Prostate gland (tissue), 2 donors: ENCODE data around the gene CEP41. TPM values are rescaled to one million over a fixed set of nuclear protein-coding genes. Genes with fewer than 3 reads are reported as not detected.

Experiments
- DNase-seq: peaks from one replicate; pipeline ENCODE4 v3.0.0-alpha.2; 2019; ENCODE audit warnings: low spot score
- H3K27ac ChIP-seq, 2 donors: fragments of 200-600 bp; sonication (generic); 2 replicates each; pipeline ENCODE4 v1.5.1; 2017 to 2019
- H3K27me3 ChIP-seq: fragments of 200-600 bp; sonication (generic); replicated peaks from 2 replicates; pipeline ENCODE4 v1.5.1; 2019; ENCODE audit not compliant: insufficient read depth
- H3K36me3 ChIP-seq, 2 donors: fragments of 200-600 bp; sonication (generic); 1 replicate in 1 of 2; 2 replicates in 1 of 2; pipeline versions ENCODE4 v1.5.1 to v1.8.1; 2017 to 2019
- H3K4me1 ChIP-seq: fragments of 200-600 bp; sonication (generic); replicated peaks from 2 replicates; pipeline ENCODE4 v1.5.1; 2019
- H3K4me3 ChIP-seq, 2 donors: fragments of 200-600 bp; sonication (generic); 2 replicates each; pipeline ENCODE4 v1.5.1; 2017 to 2019
- H3K9me3 ChIP-seq: fragments of 200-600 bp; sonication (generic); 2 replicates; pipeline ENCODE4 v1.5.1; 2017
- POLR2A ChIP-seq: fragments of 450-650 bp; IDR thresholded peaks from one replicate; pipeline ENCODE4 v1.6.1; 2016; ENCODE audit warnings: antibody characterized with exemption, mild to moderate bottlenecking
- POLR2AphosphoS5 ChIP-seq: sonication (generic); formaldehyde crosslinking; IDR thresholded peaks from one replicate; pipeline ENCODE4 v1.6.1; 2017; ENCODE audit warnings: antibody characterized with exemption
- WGBS: methylation state at CpG from one replicate; pipeline ENCODE4 v1.1.5; 2018; 5-methylcytosine and 5-hydroxymethylcytosine counted together
- intact Hi-C: fragments of 100-400 bp; cut with DNase I; formaldehyde crosslinking; loops from one replicate; pipeline ENCODE4 v1.14.2; 2022
- total RNA-seq, 2 donors: library from RNA; depleted of rRNA; stranded (reverse); fragments of >200 nt; gene quantifications; one replicate each; pipeline ENCODE4 v1.1.0, GENCODE V29; 2016
- TF ChIP-seq, protein P1 (sequence below), 4 experiments: fragments of 200-600 bp in 2 of 4; fragments of 450-650 bp in 2 of 4; sonication (generic) in 2 of 4; IDR thresholded peaks; 1 replicate in 3 of 4; 2 replicates in 1 of 4; pipeline ENCODE4 v1.5.1; 2016 to 2019; ENCODE audit warnings: antibody characterized with exemption in 4 of 4, mild to moderate bottlenecking in 2 of 4, moderate library complexity in 2 of 4

CEP41 gene
- total RNA-seq, 2 donors from 2014 or later, result 6.6 to 16.2 TPM

DNA sequence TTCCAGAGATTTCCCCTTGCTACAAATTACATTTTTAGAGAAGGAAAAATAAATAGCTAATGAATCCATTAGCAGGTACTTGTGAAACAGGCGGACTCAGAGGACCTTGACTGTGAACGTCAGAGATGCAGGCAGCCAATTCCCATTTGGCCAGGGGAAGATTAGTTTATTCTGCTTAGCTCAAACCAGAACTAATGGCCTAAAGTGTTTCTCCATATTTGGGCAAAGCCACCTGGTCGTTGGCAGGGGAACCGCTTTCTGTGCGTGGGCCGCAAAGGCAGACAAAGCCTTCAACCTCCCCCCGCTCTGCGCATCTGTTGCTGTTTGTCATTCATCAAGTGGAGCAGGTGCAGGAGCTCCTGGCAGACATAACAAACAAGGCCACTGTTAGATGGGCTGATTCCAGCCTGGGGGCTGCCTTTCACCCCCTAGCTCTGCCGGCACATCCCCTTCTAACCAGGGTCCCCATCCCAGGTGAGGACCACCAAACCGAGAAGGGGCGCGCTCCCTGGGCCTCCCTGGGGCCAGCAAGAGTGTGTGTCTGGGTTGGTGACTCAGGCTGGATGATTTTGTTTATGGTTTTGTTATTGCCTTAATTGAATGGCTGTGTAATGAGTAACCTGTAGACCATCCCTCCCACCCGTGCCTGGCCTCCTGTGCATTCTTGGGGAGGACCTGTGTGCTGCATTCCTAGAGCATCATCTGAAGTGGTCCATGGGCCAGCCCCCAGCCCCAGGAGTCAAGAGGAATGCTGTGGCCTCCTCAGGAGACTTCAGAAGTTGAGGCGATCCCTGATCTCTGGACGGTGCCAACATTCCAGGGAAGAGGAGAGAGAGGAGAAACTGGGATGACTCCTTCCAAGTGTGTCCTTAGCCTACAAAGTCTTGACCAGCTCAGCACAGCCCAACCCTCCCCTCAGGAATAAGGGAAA, 75.0 kb downstream of the CEP41 start:
- H3K36me3 ChIP-seq, result no peaks in the 10 kb centered on the region
- no peaks in the 10 kb centered on the region for H3K27me3 ChIP-seq
- TF ChIP-seq POLR2AphosphoS5, result no peak
- TF ChIP-seq, protein P1, sequence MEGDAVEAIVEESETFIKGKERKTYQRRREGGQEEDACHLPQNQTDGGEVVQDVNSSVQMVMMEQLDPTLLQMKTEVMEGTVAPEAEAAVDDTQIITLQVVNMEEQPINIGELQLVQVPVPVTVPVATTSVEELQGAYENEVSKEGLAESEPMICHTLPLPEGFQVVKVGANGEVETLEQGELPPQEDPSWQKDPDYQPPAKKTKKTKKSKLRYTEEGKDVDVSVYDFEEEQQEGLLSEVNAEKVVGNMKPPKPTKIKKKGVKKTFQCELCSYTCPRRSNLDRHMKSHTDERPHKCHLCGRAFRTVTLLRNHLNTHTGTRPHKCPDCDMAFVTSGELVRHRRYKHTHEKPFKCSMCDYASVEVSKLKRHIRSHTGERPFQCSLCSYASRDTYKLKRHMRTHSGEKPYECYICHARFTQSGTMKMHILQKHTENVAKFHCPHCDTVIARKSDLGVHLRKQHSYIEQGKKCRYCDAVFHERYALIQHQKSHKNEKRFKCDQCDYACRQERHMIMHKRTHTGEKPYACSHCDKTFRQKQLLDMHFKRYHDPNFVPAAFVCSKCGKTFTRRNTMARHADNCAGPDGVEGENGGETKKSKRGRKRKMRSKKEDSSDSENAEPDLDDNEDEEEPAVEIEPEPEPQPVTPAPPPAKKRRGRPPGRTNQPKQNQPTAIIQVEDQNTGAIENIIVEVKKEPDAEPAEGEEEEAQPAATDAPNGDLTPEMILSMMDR (IDR thresholded peaks at IDR 0.05), result no peak
- peaks cover 12% of the 10 kb centered on the region for H3K4me1 ChIP-seq
- DNase-seq, result no peak
- H3K9me3 ChIP-seq, result no peaks in the 10 kb centered on the region
- intact Hi-C loops, result no loop called here
- H3K27ac ChIP-seq, result no peak overlapping the region
- 69% methylated on average over 15 of the region's 15 CpGs for WGBS
- H3K4me3 ChIP-seq, result no peak overlapping the region

DNA sequence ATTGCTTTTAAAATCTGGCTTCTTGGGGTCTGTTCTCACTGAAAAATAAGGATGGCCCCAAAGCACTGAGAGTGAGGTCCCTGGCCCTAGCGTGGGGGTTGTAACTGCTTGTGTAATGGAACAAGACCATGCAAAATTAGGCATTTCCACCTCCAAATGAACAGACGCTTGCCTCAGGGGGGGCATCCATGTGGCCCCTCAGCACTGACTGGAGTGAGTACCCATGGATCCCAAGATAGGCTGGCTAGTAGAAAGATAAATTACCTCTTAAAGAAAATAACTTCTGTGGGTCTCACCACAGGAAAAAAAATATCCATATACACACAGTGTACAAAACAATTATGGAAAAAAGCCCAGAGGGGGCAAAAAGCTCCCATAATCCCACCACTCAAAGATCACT, 75.7 kb downstream of the CEP41 start:
- WGBS, result 75% methylated on average over 2 of the region's 2 CpGs
- Histone ChIP-seq H3K27me3 (no peaks in the 10 kb centered on the region), H3K36me3 (no peaks in the 10 kb centered on the region), H3K27ac (no peak overlapping the region), H3K9me3 (no peaks in the 10 kb centered on the region), H3K4me1 (peaks cover 7% of the 10 kb centered on the region), H3K4me3 (no peak overlapping the region)
- intact Hi-C loops, result no loop called here
- no peak for DNase-seq
- no peak for TF ChIP-seq POLR2A
- no peak for TF ChIP-seq POLR2AphosphoS5
- TF ChIP-seq, protein P1 (IDR thresholded peaks at IDR 0.05), result no peak

DNA sequence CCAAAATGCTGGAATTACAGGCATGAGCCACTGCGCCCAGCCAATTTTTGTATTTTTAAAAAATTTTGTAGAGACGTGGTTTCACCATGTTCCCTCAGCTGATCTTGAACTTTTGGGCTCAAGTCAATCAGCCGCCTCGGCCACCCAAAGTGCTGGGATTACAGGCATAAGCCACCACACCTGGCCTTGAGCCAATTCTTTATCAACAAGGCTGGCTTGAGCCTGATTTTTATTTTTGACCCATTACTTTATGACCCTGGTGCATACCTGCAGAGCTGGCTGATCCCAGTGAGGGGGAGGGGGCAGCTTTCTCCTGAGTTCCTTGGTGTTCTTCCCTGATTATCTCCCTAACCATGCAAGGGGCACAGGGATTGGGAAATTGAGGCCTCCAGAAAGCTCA, 76.4 kb downstream of the CEP41 start:
- Histone ChIP-seq H3K27me3 (no peaks in the 10 kb centered on the region), H3K36me3 (no peaks in the 10 kb centered on the region), H3K4me3 (no peak overlapping the region), H3K27ac (no peak overlapping the region), H3K4me1 (peaks cover under 1% of the 10 kb centered on the region), H3K9me3 (no peaks in the 10 kb centered on the region)
- TF ChIP-seq POLR2A (no peak), POLR2AphosphoS5 (no peak)
- TF ChIP-seq, protein P1 (IDR thresholded peaks at IDR 0.05), result no peak
- DNase-seq, result no peak
- intact Hi-C loops, result no loop called here
- 96% methylated on average over 4 of the region's 4 CpGs for WGBS

DNA sequence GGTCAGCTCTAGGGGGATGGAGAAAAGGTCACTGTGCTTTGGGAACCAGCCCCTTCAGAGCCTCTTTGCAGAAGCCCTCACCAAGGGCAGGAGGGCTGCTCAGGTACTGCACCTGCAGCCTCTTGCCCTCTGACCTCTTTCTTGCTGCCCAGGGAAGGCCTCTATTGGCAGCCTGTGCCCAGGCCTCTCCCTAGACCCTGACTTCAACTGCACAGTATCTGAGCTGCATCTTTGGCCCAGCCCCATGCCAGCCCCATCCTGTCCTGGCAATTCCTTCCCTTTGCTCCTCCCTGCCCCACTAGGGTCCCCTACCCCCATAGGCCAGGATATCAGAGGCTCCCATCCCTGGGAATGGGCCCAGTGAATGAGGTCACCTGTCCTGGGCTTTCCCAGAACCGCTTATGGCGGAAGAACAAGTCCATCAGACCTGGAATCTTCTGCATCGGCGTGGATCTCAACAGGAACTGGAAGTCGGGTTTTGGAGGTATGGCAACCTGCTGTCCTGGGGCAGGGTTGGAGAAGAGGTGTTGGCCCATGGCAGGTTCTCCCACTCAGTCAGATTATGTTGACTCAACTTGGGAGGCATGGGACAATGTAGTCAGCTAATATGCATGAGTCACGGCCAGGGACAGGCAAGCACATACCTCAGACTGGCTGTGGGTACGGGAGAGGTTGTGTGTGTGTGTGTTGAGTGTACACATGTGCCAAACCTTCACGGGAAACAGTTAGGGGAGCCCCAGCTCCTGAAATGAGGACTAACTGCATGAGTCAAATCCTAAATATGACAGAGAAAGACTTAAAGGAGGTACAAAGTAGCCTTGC, 77.6 kb downstream of the CEP41 start:
- Histone ChIP-seq H3K9me3 (peaks cover 4% of the 10 kb centered on the region), H3K27ac (no peak overlapping the region), H3K4me1 (no peaks in the 10 kb centered on the region), H3K4me3 (no peak overlapping the region), H3K36me3 (no peaks in the 10 kb centered on the region), H3K27me3 (no peaks in the 10 kb centered on the region)
- intact Hi-C loops, result no loop called here
- WGBS, result 72% methylated on average over 8 of the region's 8 CpGs
- TF ChIP-seq, protein P1 (IDR thresholded peaks at IDR 0.05), result no peak
- TF ChIP-seq POLR2AphosphoS5 (no peak), POLR2A (no peak)
- DNase-seq, result no peak
